PC-9 (cell line): ENCODE results near the gene SEMA4C. TPM values are rescaled to one million over a fixed set of nuclear protein-coding genes. Genes with fewer than 3 reads are reported as not detected.
"Not testable (repeated sequence)": the region's sequence is repeated elsewhere in the genome, so short reads cannot be mapped to it uniquely, and the experiment has no call there.

Experiments
- BruUV-seq: library from RNA; stranded (reverse); fragments of 400-500 nt; replicated peaks from 2 replicates; lab custom pipeline; 2021; lab: Mats Ljungman, UMichigan
- CTCF ChIA-PET: fragments of 300-600 bp; sonication (Branson Sonifier 250); formaldehyde crosslinking; loops from one replicate; lab custom pipeline; 2022; ENCODE audit warnings: antibody characterized with exemption; lab: Charles Lee
- POLR2A ChIA-PET: fragments of 300-600 bp; sonication (Branson Sonifier 250); formaldehyde crosslinking; loops from one replicate; lab custom pipeline; 2022; ENCODE audit warnings: antibody characterized with exemption; ENCODE audit not compliant: unreplicated experiment; lab: Charles Lee
- DNase-seq, 2 experiments: peaks; one replicate each; pipeline versions ENCODE4 v3.0.0 to v3.0.0-alpha.2; 2015 to 2022; ENCODE audit warnings: mixed read lengths in 1 of 2
- H2AFZ ChIP-seq: fragments of 200-600 bp; sonication (generic); 2 replicates; pipeline ENCODE4 v1.8.1; 2017; ENCODE audit warnings: antibody characterized with exemption
- H3F3A ChIP-seq: fragments of 200-600 bp; sonication (generic); 2 replicates; pipeline ENCODE4 v1.8.1; 2017; ENCODE audit warnings: antibody characterized with exemption, mild to moderate bottlenecking, low read depth; ENCODE audit not compliant: insufficient read depth
- H3K27ac ChIP-seq: fragments of 200-600 bp; sonication (generic); 2 replicates; pipeline ENCODE4 v1.6.1; 2016; ENCODE audit warnings: mixed run types
- H3K27me3 ChIP-seq: fragments of 200-600 bp; sonication (generic); 2 replicates; pipeline ENCODE4 v1.6.1; 2016; ENCODE audit warnings: low read depth, mixed run types; ENCODE audit not compliant: insufficient read depth
- H3K36me3 ChIP-seq: fragments of 200-600 bp; sonication (generic); 2 replicates; pipeline ENCODE4 v1.6.1; 2016; ENCODE audit warnings: low read depth, mixed run types
- H3K4me1 ChIP-seq: fragments of 200-600 bp; sonication (generic); replicated peaks from 2 replicates; pipeline ENCODE4 v1.6.1; 2016; ENCODE audit warnings: mixed run types; ENCODE audit not compliant: insufficient read depth
- H3K4me2 ChIP-seq: fragments of 200-600 bp; sonication (generic); 2 replicates; pipeline ENCODE4 v1.6.1; 2017; ENCODE audit warnings: mixed run types
- H3K4me3 ChIP-seq: fragments of 200-600 bp; sonication (generic); 2 replicates; pipeline ENCODE4 v1.6.1; 2016; ENCODE audit warnings: mixed run types
- H3K79me2 ChIP-seq: fragments of 200-600 bp; sonication (generic); 2 replicates; pipeline ENCODE4 v1.6.1; 2017; ENCODE audit warnings: low read depth, mixed run types
- H3K9me2 ChIP-seq: fragments of 200-600 bp; sonication (generic); 2 replicates; pipeline ENCODE4 v1.8.1; 2017; ENCODE audit warnings: mild to moderate bottlenecking; ENCODE audit not compliant: insufficient read depth
- H3K9me3 ChIP-seq: fragments of 200-600 bp; sonication (generic); 2 replicates; pipeline ENCODE4 v1.8.1; 2016; ENCODE audit warnings: low read depth; ENCODE audit not compliant: insufficient read depth
- H4K20me1 ChIP-seq: fragments of 200-600 bp; sonication (generic); 2 replicates; pipeline ENCODE4 v1.8.1; 2017; ENCODE audit not compliant: insufficient read depth
- EZH2 ChIP-seq: fragments of 200-600 bp; sonication (generic); IDR thresholded peaks from 2 replicates; pipeline ENCODE4 v1.8.0; 2017; ENCODE audit warnings: antibody characterized with exemption, low read depth
- intact Hi-C: fragments of 100-400 bp; cut with micrococcal nuclease; formaldehyde crosslinking; loops from one replicate; pipeline ENCODE4 v1.10.0; 2022; ENCODE audit not compliant: unreplicated experiment
- total RNA-seq: library from RNA; stranded (reverse); gene quantifications from 2 replicates; pipeline ENCODE4 v1.2.3, GENCODE V29; 2021
- TF ChIP-seq, protein P1 (sequence below): fragments of 200-600 bp; sonication (generic); conservative IDR thresholded peaks from 2 replicates; pipeline ENCODE4 v1.6.1; 2017; ENCODE audit warnings: mixed run types, antibody characterized with exemption, mild to moderate bottlenecking, moderate library complexity

The SEMA4C gene
- total RNA-seq, 1 experiment from 2014 or later = 52.8 TPM

DNA sequence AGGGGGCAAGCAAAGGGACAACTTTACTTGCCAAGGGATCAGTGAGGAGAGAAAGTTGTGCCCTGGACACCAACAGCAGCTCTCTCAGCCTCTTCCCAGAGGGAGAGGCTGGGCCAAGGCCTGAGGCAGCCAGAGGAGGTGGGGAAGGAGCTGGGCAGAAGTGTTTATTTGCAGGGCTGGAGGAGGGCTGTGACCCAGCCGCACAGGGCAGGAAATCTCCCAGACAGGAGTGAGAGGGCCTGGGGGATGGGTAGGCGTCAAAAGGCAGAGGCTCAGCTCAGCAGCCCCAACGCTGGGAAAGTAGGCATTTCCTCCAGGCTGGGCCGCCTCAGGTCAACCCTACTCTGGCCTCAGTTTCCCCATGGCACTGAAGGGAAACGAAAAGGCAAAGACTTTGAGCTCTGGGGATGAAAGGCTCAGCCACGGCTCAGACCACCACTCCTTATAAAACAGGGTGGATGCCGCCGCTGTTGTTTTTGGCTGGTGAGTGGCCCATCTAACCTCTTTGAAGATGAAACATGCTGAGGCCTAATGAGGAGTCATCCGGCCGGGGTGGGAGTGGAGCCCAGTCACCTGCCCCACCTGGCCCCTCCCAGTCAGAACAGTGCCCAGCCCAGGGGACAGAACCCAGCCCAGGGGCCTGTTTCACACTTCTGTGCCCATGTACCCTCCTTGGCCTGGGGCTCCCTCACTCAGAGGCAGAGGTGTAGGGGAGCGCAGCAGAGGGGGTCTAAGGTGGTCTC lies 21.9 kb upstream of the SEMA4C start:
- no peak overlapping the region for H3K4me3 ChIP-seq
- ChIA-PET CTCF (interaction anchor here (1.6 kb wide), 1 partner anchor 33 kb away, joined by 7 read pairs; the partner anchor contains the start of gene ANKRD39), POLR2A (interaction anchor here (0.6 kb wide), 1 partner anchor 14 kb away, joined by 4 read pairs; no protein-coding TSS in a partner anchor)
- H3K9me3 ChIP-seq = no peaks in the 10 kb centered on the region
- H2AFZ ChIP-seq = no peak overlapping the region
- H3K27ac ChIP-seq = no peak overlapping the region
- no peaks in the 10 kb centered on the region for H3K36me3 ChIP-seq
- intact Hi-C loops = no loop called here
- no peaks in the 10 kb centered on the region for H3K79me2 ChIP-seq
- no peak for TF ChIP-seq EZH2
- TF ChIP-seq, protein P1, sequence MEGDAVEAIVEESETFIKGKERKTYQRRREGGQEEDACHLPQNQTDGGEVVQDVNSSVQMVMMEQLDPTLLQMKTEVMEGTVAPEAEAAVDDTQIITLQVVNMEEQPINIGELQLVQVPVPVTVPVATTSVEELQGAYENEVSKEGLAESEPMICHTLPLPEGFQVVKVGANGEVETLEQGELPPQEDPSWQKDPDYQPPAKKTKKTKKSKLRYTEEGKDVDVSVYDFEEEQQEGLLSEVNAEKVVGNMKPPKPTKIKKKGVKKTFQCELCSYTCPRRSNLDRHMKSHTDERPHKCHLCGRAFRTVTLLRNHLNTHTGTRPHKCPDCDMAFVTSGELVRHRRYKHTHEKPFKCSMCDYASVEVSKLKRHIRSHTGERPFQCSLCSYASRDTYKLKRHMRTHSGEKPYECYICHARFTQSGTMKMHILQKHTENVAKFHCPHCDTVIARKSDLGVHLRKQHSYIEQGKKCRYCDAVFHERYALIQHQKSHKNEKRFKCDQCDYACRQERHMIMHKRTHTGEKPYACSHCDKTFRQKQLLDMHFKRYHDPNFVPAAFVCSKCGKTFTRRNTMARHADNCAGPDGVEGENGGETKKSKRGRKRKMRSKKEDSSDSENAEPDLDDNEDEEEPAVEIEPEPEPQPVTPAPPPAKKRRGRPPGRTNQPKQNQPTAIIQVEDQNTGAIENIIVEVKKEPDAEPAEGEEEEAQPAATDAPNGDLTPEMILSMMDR = no peak
- H4K20me1 ChIP-seq = no peaks in the 10 kb centered on the region
- no peak for DNase-seq
- H3K9me2 ChIP-seq = no peaks in the 10 kb centered on the region
- H3K27me3 ChIP-seq = no peaks in the 10 kb centered on the region
- peaks cover 38% of the 10 kb centered on the region for H3F3A ChIP-seq
- peaks cover 57% of the 10 kb centered on the region for H3K4me1 ChIP-seq
- no TSS peak for BruUV-seq
- H3K4me2 ChIP-seq = peak overlapping the region; percentile 13; the same call in 1 of the 2 replicates

DNA sequence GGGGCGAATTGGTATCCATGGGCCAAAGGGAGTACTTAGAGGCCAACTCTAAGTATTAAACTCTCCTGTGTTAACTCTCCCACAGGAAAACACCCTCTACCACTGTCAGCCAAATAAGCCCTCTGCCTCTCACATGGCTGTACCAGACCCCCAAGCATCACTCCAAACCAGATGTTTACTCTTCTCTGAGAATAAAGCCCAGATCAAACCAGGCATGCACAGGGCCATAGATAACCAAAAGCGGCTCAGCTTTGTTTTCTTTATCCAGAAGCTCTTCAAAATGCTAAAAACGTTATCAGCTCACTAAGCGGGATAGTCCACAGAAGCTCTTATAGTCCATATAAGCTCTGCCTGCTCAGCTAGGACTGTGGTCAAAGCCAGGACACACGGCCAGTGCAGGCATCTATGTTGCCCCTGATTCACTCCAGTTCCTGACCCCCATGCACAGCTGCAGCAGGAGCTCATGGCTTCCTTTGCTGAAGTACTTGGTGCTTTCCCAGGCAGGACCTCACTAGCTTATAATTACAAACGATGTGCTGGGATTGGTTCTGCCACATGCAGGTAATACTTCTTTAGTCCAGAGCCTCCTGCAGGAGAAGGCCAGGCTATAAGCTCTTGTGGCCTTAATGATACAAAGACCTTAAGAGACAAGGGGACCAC lies 21.0 kb upstream of the SEMA4C start:
- H4K20me1 ChIP-seq = no peaks in the 10 kb centered on the region
- H2AFZ ChIP-seq = no peak overlapping the region
- DNase-seq = no peak
- CTCF ChIA-PET = interaction anchor here (1.6 kb wide), 1 partner anchor 33 kb away, joined by 7 read pairs; the partner anchor contains the start of gene ANKRD39
- H3K4me2 ChIP-seq = peak overlapping the region; percentile 13; the same call in 1 of the 2 replicates
- no peak overlapping the region for H3K27ac ChIP-seq
- POLR2A ChIA-PET = interaction anchor here (0.7 kb wide), 1 partner anchor 36 kb away, joined by 5 read pairs; no protein-coding TSS in a partner anchor
- intact Hi-C loops = no loop called here
- no peak overlapping the region for H3K4me3 ChIP-seq
- H3K9me2 ChIP-seq = no peaks in the 10 kb centered on the region
- H3F3A ChIP-seq = peaks cover 36% of the 10 kb centered on the region
- BruUV-seq = no TSS peak
- H3K27me3 ChIP-seq = no peaks in the 10 kb centered on the region
- TF ChIP-seq, protein P1 = no peak
- TF ChIP-seq EZH2 = no peak
- H3K9me3 ChIP-seq = no peaks in the 10 kb centered on the region
- H3K4me1 ChIP-seq = peaks cover 57% of the 10 kb centered on the region
- H3K79me2 ChIP-seq = no peaks in the 10 kb centered on the region
- no peaks in the 10 kb centered on the region for H3K36me3 ChIP-seq

GRCh38 chr2:96890252-96890651 lies 20.4 kb upstream of the SEMA4C start:
- CTCF ChIA-PET = interaction anchor here (0.6 to 1.6 kb wide), 2 partner anchors 22 to 32 kb away, joined by 5 to 7 read pairs; partner anchors contain the start of gene ANKRD39

GRCh38 chr2:96889502-96889901 lies 19.6 kb upstream of the SEMA4C start:
- intact Hi-C loops, H3K79me2 ChIP-seq, H3K9me2 ChIP-seq, H3K9me3 ChIP-seq, CTCF ChIA-PET, POLR2A ChIA-PET, H3K36me3 ChIP-seq, BruUV-seq, DNase-seq, H3K4me3 ChIP-seq, H4K20me1 ChIP-seq, H3K27ac ChIP-seq, H2AFZ ChIP-seq, H3K27me3 ChIP-seq: not testable (repeated sequence)
- Histone ChIP-seq H3K4me2 (peak overlapping the region; percentile 77; the same call in 1 of the 2 replicates), H3K4me1 (peaks cover 59% of the 10 kb centered on the region), H3F3A (peaks cover 38% of the 10 kb centered on the region)

More at GRCh38 chr2:96890252-96890651, 20.4 kb upstream of the SEMA4C start:
- Histone ChIP-seq H3K4me2 (no peak overlapping the region), H3F3A (peaks cover 35% of the 10 kb centered on the region), H3K36me3 (no peaks in the 10 kb centered on the region), H4K20me1 (no peaks in the 10 kb centered on the region), H3K4me3 (no peak overlapping the region), H3K79me2 (no peaks in the 10 kb centered on the region), H3K9me2 (no peaks in the 10 kb centered on the region), H3K27ac (no peak overlapping the region), H3K9me3 (no peaks in the 10 kb centered on the region), H3K27me3 (no peaks in the 10 kb centered on the region), H3K4me1 (peaks cover 57% of the 10 kb centered on the region), H2AFZ (no peak overlapping the region)
- TF ChIP-seq EZH2 = no peak
- TF ChIP-seq, protein P1 = no peak
- DNase-seq = no peak
- POLR2A ChIA-PET = no interaction called here
- BruUV-seq = no TSS peak
- intact Hi-C loops = no loop called here
